SK-N-SH treated with all-trans-retinoic acid at 6 μM for 48 hours (cell line): Measurements from ENCODE around the gene VWC2L.

Source experiments
- ATAC-seq: fragments of 200-7000 bp; cut with Tn5 transposase; 3 replicates; pipeline ENCODE4 v1.9.1; 2020; ENCODE audit warnings: mild to moderate bottlenecking, moderate library complexity
- ARNTL ChIP-seq: fragments of 450-650 bp; formaldehyde crosslinking; IDR thresholded peaks from 2 replicates; pipeline ENCODE4 v1.5.0; 2020; ENCODE audit warnings: low read depth, mild to moderate bottlenecking, moderate library complexity, borderline replicate concordance
- BACH2 ChIP-seq: fragments of 250-450 bp; sonication (Bioruptor Pico); IDR thresholded peaks from 2 replicates; pipeline ENCODE4 v1.9.0; 2021; ENCODE audit warnings: mild to moderate bottlenecking, borderline replicate concordance
- CREB5 ChIP-seq: fragments of 250-450 bp; sonication (Bioruptor Pico); IDR thresholded peaks from 2 replicates; pipeline ENCODE4 v1.5.1; 2020; ENCODE audit warnings: low read depth, mild to moderate bottlenecking, moderate library complexity
- CSDC2 ChIP-seq: fragments of 250-450 bp; sonication (Bioruptor Pico); IDR thresholded peaks from 2 replicates; pipeline ENCODE4 v1.5.0; 2020; ENCODE audit warnings: mild to moderate bottlenecking, moderate library complexity
- CSRNP3 ChIP-seq: fragments of 250-450 bp; sonication (Bioruptor Pico); IDR thresholded peaks from 2 replicates; pipeline ENCODE4 v1.5.1; 2021; ENCODE audit warnings: mild to moderate bottlenecking, moderate library complexity
- ESRRG ChIP-seq: fragments of 250-450 bp; sonication (Bioruptor Pico); IDR thresholded peaks from 2 replicates; pipeline ENCODE4 v1.6.1; 2021; ENCODE audit warnings: mild to moderate bottlenecking
- GLIS3 ChIP-seq: fragments of 250-450 bp; sonication (Bioruptor Pico); IDR thresholded peaks from 2 replicates; pipeline ENCODE4 v1.5.0; 2020; ENCODE audit warnings: mild to moderate bottlenecking, moderate library complexity
- ISL1 ChIP-seq: fragments of 250-450 bp; sonication (Bioruptor Pico); IDR thresholded peaks from 2 replicates; pipeline ENCODE4 v2.1.2; 2022; ENCODE audit warnings: mild to moderate bottlenecking, moderate library complexity
- OSR1 ChIP-seq: fragments of 250-450 bp; sonication (Bioruptor Pico); IDR thresholded peaks from 2 replicates; pipeline ENCODE4 v1.8.0; 2022; ENCODE audit warnings: moderate library complexity, mild to moderate bottlenecking, inconsistent platforms
- PATZ1 ChIP-seq: fragments of 250-450 bp; sonication (Bioruptor Pico); IDR thresholded peaks from 2 replicates; pipeline ENCODE4 v1.8.0; 2020; ENCODE audit warnings: mild to moderate bottlenecking, moderate library complexity, borderline replicate concordance
- POU6F1 ChIP-seq: fragments of 250-450 bp; sonication (Bioruptor Pico); IDR thresholded peaks from 2 replicates; pipeline ENCODE4 v1.8.0; 2021; ENCODE audit warnings: low read depth, mild to moderate bottlenecking, moderate library complexity, borderline replicate concordance
- PPARA ChIP-seq: fragments of 250-450 bp; sonication (Bioruptor Pico); IDR thresholded peaks from 2 replicates; pipeline ENCODE4 v1.5.0; 2020; ENCODE audit warnings: mild to moderate bottlenecking, borderline replicate concordance
- RARB ChIP-seq: fragments of 250-450 bp; sonication (Bioruptor Pico); IDR thresholded peaks from 2 replicates; pipeline ENCODE4 v1.8.0; 2021; ENCODE audit warnings: mild to moderate bottlenecking, moderate library complexity
- SNAI2 ChIP-seq: fragments of 250-450 bp; sonication (Bioruptor Pico); IDR thresholded peaks from 2 replicates; pipeline ENCODE4 v1.5.0; 2020; ENCODE audit warnings: mild to moderate bottlenecking, moderate library complexity
- TCF4 ChIP-seq: fragments of 250-450 bp; sonication (Bioruptor Pico); IDR thresholded peaks from 2 replicates; pipeline ENCODE4 v1.8.0; 2021; ENCODE audit warnings: mild to moderate bottlenecking, moderate library complexity, borderline replicate concordance
- TOX ChIP-seq: fragments of 250-450 bp; sonication (Bioruptor Pico); IDR thresholded peaks from 2 replicates; pipeline ENCODE4 v1.8.0; 2021; ENCODE audit warnings: mild to moderate bottlenecking, moderate library complexity, borderline replicate concordance
- TSHZ2 ChIP-seq: fragments of 250-450 bp; sonication (Bioruptor Pico); IDR thresholded peaks from 2 replicates; pipeline ENCODE4 v1.5.0; 2020; ENCODE audit warnings: mild to moderate bottlenecking, moderate library complexity
- ZC3H10 ChIP-seq: fragments of 250-450 bp; sonication (Bioruptor Pico); IDR thresholded peaks from 2 replicates; pipeline ENCODE4 v1.5.1; 2021; ENCODE audit warnings: mild to moderate bottlenecking, moderate library complexity
- ZFP3 ChIP-seq: fragments of 250-450 bp; sonication (Bioruptor Pico); IDR thresholded peaks from 2 replicates; pipeline ENCODE4 v1.5.0; 2020; ENCODE audit warnings: mild to moderate bottlenecking, moderate library complexity
- ZFP30 ChIP-seq: fragments of 450-650 bp; formaldehyde crosslinking; IDR thresholded peaks from 2 replicates; pipeline ENCODE4 v1.5.0; 2022; ENCODE audit warnings: mild to moderate bottlenecking, moderate library complexity
- ZNF565 ChIP-seq: fragments of 450-650 bp; formaldehyde crosslinking; conservative IDR thresholded peaks from 2 replicates; pipeline ENCODE4 v1.5.0; 2020; ENCODE audit warnings: low read depth, mild to moderate bottlenecking, moderate library complexity
- ZNF70 ChIP-seq: fragments of 450-650 bp; formaldehyde crosslinking; IDR thresholded peaks from 2 replicates; pipeline ENCODE4 v1.5.0; 2020; ENCODE audit warnings: mild to moderate bottlenecking, moderate library complexity
- ZNF8 ChIP-seq: fragments of 450-650 bp; formaldehyde crosslinking; IDR thresholded peaks from 2 replicates; pipeline ENCODE4 v1.5.0; 2020; ENCODE audit warnings: mild to moderate bottlenecking, moderate library complexity

Gene VWC2L

GRCh38 chr2:214382229-214382628, 28.6 kb upstream of the VWC2L start:
- no peak for ATAC-seq

GRCh38 chr2:214386720-214387119, 24.1 kb upstream of the VWC2L start:
- TF ChIP-seq OSR1 (CRISPR knock-in tag) (no peak), ZNF565 (CRISPR knock-in tag) (no peak), ESRRG (CRISPR knock-in tag) (no peak), CSDC2 (CRISPR knock-in tag) (no peak), ZC3H10 (CRISPR knock-in tag) (no peak), TSHZ2 (CRISPR knock-in tag) (no peak), ISL1 (no peak), PATZ1 (no peak), BACH2 (CRISPR knock-in tag) (no peak), ARNTL (CRISPR knock-in tag) (no peak), ZNF8 (CRISPR knock-in tag) (no peak), ZFP3 (CRISPR knock-in tag) (no peak), CSRNP3 (no peak), SNAI2 (CRISPR knock-in tag) (no peak)
- no peak for ATAC-seq

More at GRCh38 chr2:214382229-214382628, 28.6 kb upstream of the VWC2L start:
- TF ChIP-seq TOX (CRISPR knock-in tag) (no peak), SNAI2 (CRISPR knock-in tag) (no peak), CREB5 (CRISPR knock-in tag) (no peak), ZNF70 (no peak), PPARA (CRISPR knock-in tag) (no peak), RARB (no peak), ARNTL (CRISPR knock-in tag) (no peak), ESRRG (CRISPR knock-in tag) (no peak), ZNF8 (CRISPR knock-in tag) (no peak), ZNF565 (CRISPR knock-in tag) (no peak), ISL1 (no peak), PATZ1 (no peak), TCF4 (CRISPR knock-in tag) (no peak), ZFP3 (CRISPR knock-in tag) (no peak), POU6F1 (no peak), ZFP30 (CRISPR knock-in tag) (no peak), ZC3H10 (CRISPR knock-in tag) (no peak), BACH2 (CRISPR knock-in tag) (no peak), GLIS3 (CRISPR knock-in tag) (no peak)
